HG02973 (cell line): ENCODE measurements around the gene HOXA7.

Experiments
- ATAC-seq: cut with Tn5 transposase; IDR thresholded peaks from one replicate; pipeline ENCODE4 v1.9.1; 2021; ENCODE audit warnings: moderate library complexity; ENCODE audit not compliant: unreplicated experiment

Gene HOXA7

GRCh38 chr7:27156508-27156898 is at the start of gene HOXA7:
HOXA7 (minus strand) TSS chr7:27156675; CDS start chr7:27156545, 130 bp downstream.
- no peak for ATAC-seq

- ATAC-seq = no peak
Observed at GRCh38 chr7:27205325-27206280, 49.1 kb upstream of the HOXA7 start.

- ATAC-seq = no peak
Observed at GRCh38 chr7:27204851-27205322, 48.4 kb upstream of the HOXA7 start.

GRCh38 chr7:27203964-27204594 is 47.6 kb upstream of the HOXA7 start:
- no peak for ATAC-seq

GRCh38 chr7:27203365-27203953 is 47.0 kb upstream of the HOXA7 start:
- ATAC-seq = no peak

- no peak for ATAC-seq
Observed at GRCh38 chr7:27202862-27203134, 46.3 kb upstream of the HOXA7 start.

- ATAC-seq = no peak
Observed at GRCh38 chr7:27202018-27202861, 45.8 kb upstream of the HOXA7 start.

GRCh38 chr7:27201580-27202017 is 45.1 kb upstream of the HOXA7 start:
- ATAC-seq = no peak

- no peak for ATAC-seq
Observed at GRCh38 chr7:27200761-27201579, 44.5 kb upstream of the HOXA7 start.

GRCh38 chr7:27199849-27200760 is 43.6 kb upstream of the HOXA7 start, which contains the start of gene HOXA13:
HOXA13 (minus strand) TSS chr7:27200091; CDS start chr7:27200077, 14 bp downstream.
- ATAC-seq = no peak

GRCh38 chr7:27198871-27199801 is 42.7 kb upstream of the HOXA7 start:
- ATAC-seq = no peak

GRCh38 chr7:27198138-27198841 is 41.8 kb upstream of the HOXA7 start:
- ATAC-seq = no peak

- no peak for ATAC-seq
Observed at GRCh38 chr7:27197137-27198042, 40.9 kb upstream of the HOXA7 start.

- ATAC-seq = no peak
Observed at GRCh38 chr7:27196287-27196767, 39.9 kb upstream of the HOXA7 start.

GRCh38 chr7:27194686-27195379 is 38.4 kb upstream of the HOXA7 start:
- no peak for ATAC-seq

- no peak for ATAC-seq
Observed at GRCh38 chr7:27194002-27194352, 37.5 kb upstream of the HOXA7 start.
